Stimulated activated memory B cell treated with anti-CD40 and anti-IgM and Interleukin-4, amounts not matched to agents 10 μg/mL and 1 μg/mL and 100 μg/mL, for 72 hours (primary cell): ENCODE measurements around the gene AEBP2.
"Not testable (repeated sequence)": the region's sequence is repeated elsewhere in the genome, so short reads cannot be mapped to it uniquely, and the experiment has no call there.

Source experiments
- ATAC-seq: fragments of 150-1000 bp; cut with Tn5 transposase; 2 replicates; pipeline ENCODE4 v1.10.0; 2021
- H3K27ac Mint-ChIP-seq: one replicate; pipeline ENCODE4 v1.8.0; 2022; ENCODE audit warnings: mild to moderate bottlenecking, mixed read lengths
- H3K27me3 Mint-ChIP-seq: one replicate; pipeline ENCODE4 v1.8.0; 2022; ENCODE audit warnings: mixed read lengths
- H3K36me3 Mint-ChIP-seq: one replicate; pipeline ENCODE4 v1.8.0; 2022; ENCODE audit warnings: mixed read lengths
- H3K4me1 Mint-ChIP-seq: one replicate; pipeline ENCODE4 v1.8.0; 2022; ENCODE audit warnings: mixed read lengths
- H3K4me3 Mint-ChIP-seq: one replicate; pipeline ENCODE4 v1.8.0; 2022; ENCODE audit warnings: mild to moderate bottlenecking, moderate library complexity, mixed read lengths
- H3K9me3 Mint-ChIP-seq: one replicate; pipeline ENCODE4 v1.8.0; 2022; ENCODE audit warnings: mixed read lengths

Gene AEBP2

DNA sequence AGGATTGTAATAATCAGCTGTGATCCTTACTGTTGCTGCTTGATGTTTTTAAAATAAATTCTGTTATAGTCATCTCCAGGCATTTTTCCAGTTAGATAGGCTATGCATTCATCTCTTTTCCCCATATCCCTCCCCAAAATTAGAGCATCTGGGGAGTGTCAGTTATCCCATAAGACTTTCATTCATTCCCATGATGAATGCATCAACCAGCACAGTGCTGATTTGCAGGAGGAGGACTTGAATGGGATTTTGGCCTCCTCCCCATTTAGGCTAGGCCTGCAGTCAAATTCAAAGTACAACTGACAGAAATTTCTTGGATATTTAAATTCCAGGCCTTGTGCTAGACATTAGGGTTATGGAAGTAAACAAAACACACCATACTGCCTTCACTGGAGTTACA lies 99.8 kb downstream of the AEBP2 start:
- Mint-ChIP-seq H3K4me3 (no peak overlapping the region), H3K9me3 (peaks cover 23% of the 10 kb centered on the region), H3K36me3 (peaks cover 59% of the 10 kb centered on the region), H3K27me3 (no peaks in the 10 kb centered on the region), H3K27ac (no peak overlapping the region), H3K4me1 (no peaks in the 10 kb centered on the region)
- ATAC-seq = no peak

DNA sequence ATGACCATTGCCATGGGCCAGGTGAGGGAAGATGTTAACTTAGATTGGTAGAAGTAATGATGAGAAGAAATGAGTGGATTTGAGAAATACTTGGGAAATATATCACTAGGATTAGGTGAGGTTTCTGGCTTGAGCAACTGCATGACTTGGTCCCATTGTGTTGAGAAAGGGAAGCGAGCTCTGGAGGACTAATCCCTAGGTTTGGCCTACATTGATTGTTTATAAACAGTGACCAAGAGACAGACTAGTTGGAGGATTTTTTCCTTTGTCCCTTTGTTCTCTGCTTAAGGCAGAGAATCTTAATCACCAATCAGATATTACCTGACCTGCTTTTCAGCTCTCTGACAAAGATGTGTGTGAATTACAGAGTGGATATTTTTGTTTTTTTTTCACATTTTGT lies 100.5 kb downstream of the AEBP2 start:
- H3K4me3 Mint-ChIP-seq = no peak overlapping the region
- peaks cover 55% of the 10 kb centered on the region for H3K36me3 Mint-ChIP-seq
- peaks cover 20% of the 10 kb centered on the region for H3K9me3 Mint-ChIP-seq
- no peaks in the 10 kb centered on the region for H3K27me3 Mint-ChIP-seq
- ATAC-seq = no peak
- no peaks in the 10 kb centered on the region for H3K4me1 Mint-ChIP-seq
- no peak overlapping the region for H3K27ac Mint-ChIP-seq

DNA sequence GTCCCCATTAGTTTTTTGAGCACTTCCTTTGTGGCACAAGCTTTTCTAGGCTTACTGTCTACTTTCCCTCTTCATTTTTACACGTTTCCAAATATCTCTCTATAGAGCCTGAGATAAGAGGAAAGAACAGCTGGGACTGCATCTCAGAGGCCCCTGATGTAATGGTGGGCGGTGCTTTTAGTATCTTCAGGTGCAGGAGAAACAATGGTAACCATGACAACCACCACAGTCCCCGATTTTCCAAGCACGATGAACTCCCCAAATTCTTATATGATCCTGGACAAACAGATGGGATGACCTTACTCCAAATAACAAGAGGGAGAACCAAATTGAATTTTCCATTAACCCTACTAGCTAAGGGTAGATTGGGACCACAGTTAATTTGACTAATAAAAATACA lies 103.3 kb downstream of the AEBP2 start:
- Mint-ChIP-seq H3K4me3 (no peak overlapping the region), H3K4me1 (no peaks in the 10 kb centered on the region), H3K36me3 (peaks cover 34% of the 10 kb centered on the region), H3K27me3 (no peaks in the 10 kb centered on the region), H3K9me3 (peaks cover 7% of the 10 kb centered on the region), H3K27ac (no peak overlapping the region)
- ATAC-seq = no peak

DNA sequence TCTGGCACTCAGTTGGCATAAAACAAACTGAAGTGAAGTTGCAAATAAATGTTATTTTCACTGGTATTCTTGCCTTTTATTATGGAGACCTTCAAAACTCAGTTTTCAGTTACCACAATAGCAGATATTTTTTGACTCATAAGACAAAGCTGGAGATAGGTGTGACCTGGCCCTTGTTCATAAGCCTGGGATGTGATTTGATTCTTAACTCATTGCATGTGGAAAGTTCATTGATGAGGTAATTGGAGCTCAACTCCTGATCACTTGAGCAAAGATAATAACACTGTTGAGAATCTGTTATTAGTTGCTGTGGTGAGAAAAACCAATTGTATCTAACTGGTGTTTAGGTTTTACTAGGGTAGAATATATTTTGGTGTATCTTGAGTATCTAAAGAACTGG lies 105.1 kb downstream of the AEBP2 start:
- Mint-ChIP-seq H3K27me3 (no peaks in the 10 kb centered on the region), H3K27ac (no peak overlapping the region), H3K4me3 (no peak overlapping the region)

DNA sequence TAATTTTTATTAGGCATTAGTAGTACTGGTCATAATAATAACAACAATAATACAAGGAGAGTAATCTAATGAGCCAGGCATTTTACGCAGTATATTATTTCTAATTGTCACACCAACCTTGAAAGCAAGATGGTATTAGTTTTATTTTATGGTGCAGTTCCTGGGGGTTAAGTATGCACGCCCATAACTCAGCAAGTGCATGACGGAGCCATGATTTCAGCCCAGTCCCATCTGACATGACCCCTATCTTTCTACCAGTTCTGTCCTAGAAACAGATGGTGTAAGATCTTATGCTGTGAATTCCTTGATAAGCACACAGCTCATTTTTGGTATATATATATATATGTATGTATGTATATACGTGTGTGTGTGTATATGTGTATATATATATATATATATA lies 106.0 kb downstream of the AEBP2 start:
- Mint-ChIP-seq H3K4me3 (no peak overlapping the region), H3K27ac (no peak overlapping the region), H3K27me3 (no peaks in the 10 kb centered on the region), H3K4me1 (no peaks in the 10 kb centered on the region), H3K9me3 (peaks cover 3% of the 10 kb centered on the region), H3K36me3 (peaks cover 40% of the 10 kb centered on the region)
- no peak for ATAC-seq

More for the DNA sequence above, 105.1 kb downstream of the AEBP2 start:
- ATAC-seq = no peak
- H3K36me3 Mint-ChIP-seq = peaks cover 45% of the 10 kb centered on the region
- no peaks in the 10 kb centered on the region for H3K4me1 Mint-ChIP-seq
- peaks cover 7% of the 10 kb centered on the region for H3K9me3 Mint-ChIP-seq

DNA sequence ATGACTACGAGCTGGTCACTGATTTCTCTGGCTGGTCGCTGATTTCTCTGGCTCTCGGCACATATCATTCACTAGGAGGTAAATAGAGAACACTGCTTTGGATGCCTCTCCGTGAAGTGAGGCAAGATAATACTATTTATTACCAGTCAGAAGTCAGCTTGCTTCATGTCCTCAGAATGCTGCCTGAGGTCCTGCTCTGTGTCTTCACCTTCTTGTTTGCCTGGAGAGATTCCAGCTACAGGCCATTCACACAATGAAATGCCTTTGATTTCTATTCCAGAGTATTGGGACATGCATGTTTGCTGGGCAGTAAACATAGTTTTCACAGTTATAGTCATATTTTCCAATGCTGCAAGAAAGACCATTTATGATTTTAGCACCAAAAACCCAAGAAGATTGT lies 106.7 kb downstream of the AEBP2 start:
- Mint-ChIP-seq H3K36me3 (peaks cover 37% of the 10 kb centered on the region), H3K9me3 (no peaks in the 10 kb centered on the region), H3K4me1 (no peaks in the 10 kb centered on the region), H3K27ac (no peak overlapping the region), H3K4me3 (no peak overlapping the region), H3K27me3 (no peaks in the 10 kb centered on the region)
- ATAC-seq = no peak

DNA sequence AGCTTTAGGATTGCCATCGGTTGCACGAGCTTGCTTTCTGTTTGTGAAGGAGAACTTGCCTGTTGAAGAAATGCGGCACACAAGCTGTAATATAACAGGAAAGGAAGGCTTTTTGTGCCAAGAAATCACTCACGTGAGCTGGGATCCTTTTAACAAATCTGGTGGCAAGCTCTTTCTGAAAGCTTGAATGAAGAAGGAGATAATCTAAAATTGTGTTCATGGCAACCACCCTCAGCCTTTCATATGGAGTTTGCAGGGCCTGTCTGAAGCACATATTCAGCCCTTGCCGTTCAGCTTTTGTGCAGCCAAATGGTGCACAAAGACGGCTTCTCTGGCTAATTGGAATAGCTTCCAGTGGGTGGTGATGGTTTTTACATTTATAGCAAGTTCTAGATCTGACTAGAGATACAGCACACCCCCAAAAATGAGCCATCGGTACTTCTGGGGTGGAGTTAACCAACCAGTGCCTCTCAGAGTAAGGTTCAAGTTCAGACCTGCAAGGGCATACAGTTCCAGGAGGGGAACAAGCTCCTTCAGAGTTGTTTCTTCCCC lies 107.4 kb downstream of the AEBP2 start:
- Mint-ChIP-seq H3K9me3 (no peaks in the 10 kb centered on the region), H3K27ac (no peak overlapping the region), H3K4me3 (no peak overlapping the region), H3K36me3 (peaks cover 31% of the 10 kb centered on the region), H3K4me1 (no peaks in the 10 kb centered on the region), H3K27me3 (no peaks in the 10 kb centered on the region)
- ATAC-seq = no peak

DNA sequence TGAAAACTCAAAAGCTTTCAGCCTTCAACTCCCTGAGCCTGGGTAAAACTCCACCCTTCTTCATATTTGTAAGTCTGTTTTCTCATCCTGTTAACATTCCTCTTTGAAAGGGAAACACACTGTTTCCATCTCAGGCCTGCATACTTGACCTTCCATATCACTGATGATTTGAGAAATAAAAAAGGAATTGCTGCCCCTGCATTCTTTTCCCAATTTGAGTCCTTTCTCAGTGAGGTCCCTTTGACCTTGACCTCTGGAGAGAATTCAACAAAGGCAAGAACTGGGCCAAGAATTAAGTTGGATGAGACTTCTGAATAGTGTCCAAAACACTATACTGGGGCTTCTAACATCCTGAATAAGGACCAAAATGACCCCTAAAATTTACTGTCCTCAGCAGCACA lies 108.0 kb downstream of the AEBP2 start:
- Mint-ChIP-seq H3K9me3 (no peaks in the 10 kb centered on the region), H3K4me3 (no peak overlapping the region), H3K27me3 (no peaks in the 10 kb centered on the region), H3K4me1 (no peaks in the 10 kb centered on the region), H3K27ac (no peak overlapping the region), H3K36me3 (peaks cover 25% of the 10 kb centered on the region)
- no peak for ATAC-seq

DNA sequence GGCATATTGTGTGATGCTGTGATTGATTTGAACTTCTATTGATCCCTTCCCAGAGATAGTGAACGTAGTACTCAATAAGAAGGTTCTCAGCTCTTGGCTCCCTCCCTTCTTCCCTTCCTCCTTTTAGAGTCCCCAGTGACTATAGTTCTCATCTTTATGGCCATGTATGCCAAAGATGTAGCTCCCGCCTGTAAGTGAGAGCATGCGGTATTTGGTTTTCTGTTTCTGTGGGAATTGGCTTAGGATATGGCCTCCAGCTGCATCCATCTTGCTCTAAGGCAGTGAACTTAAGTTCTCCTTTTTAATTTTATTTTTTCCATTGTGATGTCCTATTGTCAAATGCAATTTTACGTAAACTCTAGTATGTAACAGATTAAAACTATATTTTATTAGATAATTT lies 109.5 kb downstream of the AEBP2 start:
- no peaks in the 10 kb centered on the region for H3K27me3 Mint-ChIP-seq
- ATAC-seq = no peak

DNA sequence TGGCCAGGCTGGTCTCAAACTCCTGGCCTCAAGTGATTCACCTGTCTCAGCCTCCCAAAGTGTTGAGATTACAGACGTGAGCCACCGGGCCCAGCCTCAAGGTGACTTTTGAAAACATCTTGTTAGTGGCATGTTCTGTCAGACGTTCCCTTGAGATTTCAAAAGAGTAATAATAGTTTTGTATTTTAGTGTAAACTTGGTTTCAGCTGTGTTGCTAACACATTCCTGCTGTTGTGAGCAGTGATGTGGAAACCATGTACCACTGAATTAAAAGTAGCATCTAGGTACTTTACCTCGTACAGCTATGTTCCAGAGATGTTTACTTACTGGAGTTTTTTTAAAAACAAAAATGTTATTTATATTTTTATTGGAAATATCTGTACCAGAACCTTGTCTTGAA lies 111.3 kb downstream of the AEBP2 start:
- H3K4me1 Mint-ChIP-seq = no peaks in the 10 kb centered on the region
- H3K4me3 Mint-ChIP-seq = no peak overlapping the region
- no peaks in the 10 kb centered on the region for H3K27me3 Mint-ChIP-seq
- no peak for ATAC-seq
- no peak overlapping the region for H3K27ac Mint-ChIP-seq
- H3K9me3 Mint-ChIP-seq = no peaks in the 10 kb centered on the region
- H3K36me3 Mint-ChIP-seq = peaks cover 34% of the 10 kb centered on the region

More for the DNA sequence above, 109.5 kb downstream of the AEBP2 start:
- no peaks in the 10 kb centered on the region for H3K4me1 Mint-ChIP-seq
- no peak overlapping the region for H3K27ac Mint-ChIP-seq
- peaks cover 31% of the 10 kb centered on the region for H3K36me3 Mint-ChIP-seq
- no peak overlapping the region for H3K4me3 Mint-ChIP-seq
- H3K9me3 Mint-ChIP-seq = no peaks in the 10 kb centered on the region

DNA sequence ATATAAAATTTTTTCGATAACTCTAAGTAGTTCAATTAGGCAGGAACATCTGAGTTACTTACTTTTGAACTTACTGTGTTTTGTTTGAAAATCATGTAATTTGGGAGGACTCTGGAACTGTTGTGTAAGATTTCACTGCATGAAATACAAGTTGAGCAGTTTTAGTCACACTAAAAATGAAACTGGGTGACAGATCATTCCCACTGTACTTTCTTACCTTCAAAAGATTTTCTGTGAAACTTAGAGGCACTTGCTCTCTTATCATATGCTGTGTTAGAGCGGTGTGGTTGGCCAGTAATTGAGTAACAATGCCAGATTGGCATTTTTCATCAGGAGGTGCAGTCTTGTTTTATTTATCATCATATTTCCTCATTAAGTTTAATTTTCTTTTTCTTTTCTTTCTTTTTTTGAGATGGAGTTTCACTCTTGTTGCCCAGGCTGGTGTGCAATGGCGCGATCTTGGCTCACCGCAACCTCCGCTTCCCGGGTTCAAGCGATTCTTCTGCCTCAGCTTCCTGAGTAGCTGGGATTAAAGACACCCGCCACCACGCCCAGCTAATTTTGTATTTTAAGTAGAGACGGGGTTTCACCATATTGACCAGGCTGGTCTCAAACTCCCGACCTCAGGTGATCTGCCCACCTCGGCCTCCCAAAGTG lies 113.3 kb downstream of the AEBP2 start:
- peaks cover 53% of the 10 kb centered on the region for H3K36me3 Mint-ChIP-seq
- not testable (repeated sequence) for H3K9me3 Mint-ChIP-seq, H3K4me1 Mint-ChIP-seq, ATAC-seq, H3K27me3 Mint-ChIP-seq, H3K27ac Mint-ChIP-seq, H3K4me3 Mint-ChIP-seq

DNA sequence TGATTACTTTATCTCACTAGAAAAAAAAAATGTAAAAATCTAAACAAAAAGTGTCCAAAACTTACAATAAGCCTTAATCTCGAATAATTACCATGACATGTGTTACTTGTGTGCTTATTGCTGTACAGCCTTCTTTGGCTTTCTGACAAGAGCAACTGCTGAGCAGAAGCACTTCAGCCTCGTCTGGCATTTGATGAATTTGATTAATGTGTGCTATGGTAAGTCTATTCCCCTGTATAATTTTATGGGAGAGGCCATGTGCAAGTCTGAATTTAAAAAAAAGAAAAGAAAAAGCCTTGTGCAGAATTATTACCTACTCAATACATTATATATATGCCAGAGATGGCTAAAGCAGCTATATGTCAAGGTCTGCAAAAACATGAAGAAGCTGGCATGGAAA lies 113.9 kb downstream of the AEBP2 start:
- Mint-ChIP-seq H3K4me3 (no peak overlapping the region), H3K27me3 (no peaks in the 10 kb centered on the region), H3K36me3 (peaks cover 56% of the 10 kb centered on the region), H3K4me1 (no peaks in the 10 kb centered on the region), H3K27ac (no peak overlapping the region), H3K9me3 (no peaks in the 10 kb centered on the region)
- ATAC-seq = no peak

DNA sequence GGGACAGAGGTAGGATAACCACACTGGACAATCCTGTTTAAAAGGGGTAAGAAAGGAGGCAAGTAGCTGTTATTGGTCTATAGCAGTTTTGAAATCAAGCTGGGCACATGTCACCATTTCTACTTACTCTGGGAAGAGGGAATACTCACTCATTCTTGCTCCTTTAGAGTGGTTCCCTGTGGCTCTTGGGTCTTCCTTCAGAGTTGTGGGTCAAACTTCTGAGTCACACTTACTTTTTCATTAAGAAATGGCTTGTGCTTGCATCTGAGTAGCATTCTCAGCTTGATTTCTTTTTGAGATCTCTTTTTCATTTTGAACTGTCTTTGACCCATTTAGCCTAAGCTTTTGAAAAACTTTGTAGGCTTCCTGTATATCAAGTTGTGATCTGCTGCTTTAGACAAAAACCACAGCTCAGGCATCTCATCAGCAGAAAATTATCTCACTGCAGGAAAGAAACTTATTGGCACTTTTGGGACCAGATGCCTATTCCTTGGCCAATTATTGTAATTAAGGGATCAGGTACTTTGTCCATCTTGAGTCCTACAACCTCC lies 122.2 kb downstream of the AEBP2 start:
- ATAC-seq = no peak
- Mint-ChIP-seq H3K4me1 (no peaks in the 10 kb centered on the region), H3K27ac (no peak overlapping the region), H3K9me3 (peaks cover 12% of the 10 kb centered on the region), H3K4me3 (no peak overlapping the region), H3K27me3 (no peaks in the 10 kb centered on the region), H3K36me3 (peaks cover 86% of the 10 kb centered on the region)
